DOHH2 (cell line): Measurements from ENCODE around the gene OR1D5.

Experiments
- CTCF ChIP-seq: fragments of 200-600 bp; sonication (generic); IDR thresholded peaks from one replicate; pipeline ENCODE4 v1.5.1; 2014; ENCODE audit warnings: antibody characterized with exemption, mild to moderate bottlenecking, low read depth, low read length; ENCODE audit not compliant: poor library complexity, severe bottlenecking
- EZH2phosphoT487 ChIP-seq: fragments of 200-600 bp; sonication (generic); IDR thresholded peaks from 2 replicates; pipeline ENCODE4 v1.6.1; 2017; ENCODE audit warnings: borderline replicate concordance, mild to moderate bottlenecking, antibody characterized with exemption, low read length, moderate library complexity, mixed read lengths

DNA sequence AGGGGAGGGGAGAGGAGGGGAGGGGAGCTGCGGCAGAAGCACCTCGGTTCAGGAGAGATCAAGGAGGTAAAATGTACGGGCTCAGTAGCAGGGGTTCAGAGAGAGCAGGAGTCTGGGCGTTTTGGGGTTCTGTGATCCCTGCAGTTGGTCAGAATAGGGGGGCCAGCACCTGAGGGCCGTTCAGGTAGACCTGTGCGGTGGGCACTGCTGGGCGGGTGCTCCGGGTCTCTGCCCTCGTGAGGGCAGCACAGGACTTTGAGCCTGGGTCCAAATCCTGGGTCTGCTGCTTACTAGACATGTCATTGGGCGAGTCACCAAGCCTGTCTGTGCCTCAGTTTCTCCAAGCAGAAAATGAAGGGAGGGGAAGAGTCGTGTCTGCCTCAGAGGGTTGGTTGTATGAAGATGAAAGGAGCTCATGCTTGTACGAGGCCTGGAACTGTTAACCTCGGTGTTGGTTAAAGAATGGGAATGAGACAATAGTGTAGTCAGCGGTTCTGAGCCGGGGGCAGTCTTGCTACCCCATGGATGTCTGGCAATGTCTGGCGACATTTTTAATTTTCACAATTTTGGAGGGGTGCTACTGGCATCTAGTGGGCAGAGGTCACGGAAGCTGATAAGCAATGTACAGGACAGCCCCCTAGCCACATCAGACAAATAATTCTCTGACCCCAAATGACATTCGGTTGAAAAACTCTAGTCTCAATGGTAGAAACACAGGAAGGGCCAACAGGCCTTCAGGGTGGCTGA lies 35.4 kb downstream of the OR1D5 start:
- TF ChIP-seq CTCF (no peak), EZH2phosphoT487 (no peak)
